ENCODE measurements around the gene MSMP.

Gene MSMP

DNA sequence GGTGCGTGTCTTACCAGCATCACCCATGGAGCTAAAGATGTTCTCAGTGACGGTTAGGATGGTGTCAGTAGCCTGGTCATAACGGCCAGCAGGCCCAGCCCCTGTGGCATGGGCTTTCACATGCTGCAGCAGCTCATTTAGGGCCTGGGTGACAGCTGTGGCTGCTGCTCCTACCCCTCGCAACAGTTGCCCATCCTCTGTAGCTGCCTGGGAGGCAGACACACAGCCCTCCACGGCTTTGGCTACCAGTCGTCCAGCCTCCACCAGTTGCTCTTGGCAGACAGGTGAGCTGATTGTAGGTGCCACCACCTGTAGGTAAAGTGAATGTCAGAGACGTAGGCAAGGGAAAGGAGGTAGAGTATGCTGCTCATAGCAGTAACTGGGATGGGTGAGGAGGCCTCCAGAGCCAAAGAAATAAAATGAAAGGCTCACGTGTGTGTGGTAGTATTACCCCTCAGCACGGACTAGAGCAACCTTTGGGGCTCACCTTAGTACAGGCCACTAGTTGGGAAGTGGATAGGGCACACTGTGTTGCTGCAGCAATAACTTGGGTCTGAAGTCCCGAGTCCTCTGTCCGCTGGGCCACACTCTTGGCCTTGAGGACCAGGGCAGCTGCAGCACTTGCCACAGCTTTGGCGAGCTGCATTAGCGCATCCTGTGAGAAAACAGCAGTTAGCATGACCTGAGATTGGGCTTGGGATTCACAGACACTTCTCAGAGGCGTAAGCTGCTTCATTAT, 36.8 kb downstream of the MSMP start:
- no peak overlapping the region for H3K4me3 ChIP-seq (replicated peaks in 1 of 2; ENCODE audit: low read depth in 2 of 2, low read length in 2 of 2)
- TF ChIP-seq, protein P1, sequence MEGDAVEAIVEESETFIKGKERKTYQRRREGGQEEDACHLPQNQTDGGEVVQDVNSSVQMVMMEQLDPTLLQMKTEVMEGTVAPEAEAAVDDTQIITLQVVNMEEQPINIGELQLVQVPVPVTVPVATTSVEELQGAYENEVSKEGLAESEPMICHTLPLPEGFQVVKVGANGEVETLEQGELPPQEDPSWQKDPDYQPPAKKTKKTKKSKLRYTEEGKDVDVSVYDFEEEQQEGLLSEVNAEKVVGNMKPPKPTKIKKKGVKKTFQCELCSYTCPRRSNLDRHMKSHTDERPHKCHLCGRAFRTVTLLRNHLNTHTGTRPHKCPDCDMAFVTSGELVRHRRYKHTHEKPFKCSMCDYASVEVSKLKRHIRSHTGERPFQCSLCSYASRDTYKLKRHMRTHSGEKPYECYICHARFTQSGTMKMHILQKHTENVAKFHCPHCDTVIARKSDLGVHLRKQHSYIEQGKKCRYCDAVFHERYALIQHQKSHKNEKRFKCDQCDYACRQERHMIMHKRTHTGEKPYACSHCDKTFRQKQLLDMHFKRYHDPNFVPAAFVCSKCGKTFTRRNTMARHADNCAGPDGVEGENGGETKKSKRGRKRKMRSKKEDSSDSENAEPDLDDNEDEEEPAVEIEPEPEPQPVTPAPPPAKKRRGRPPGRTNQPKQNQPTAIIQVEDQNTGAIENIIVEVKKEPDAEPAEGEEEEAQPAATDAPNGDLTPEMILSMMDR (IDR thresholded peaks at IDR 0.05; ENCODE audit: low read depth, low read length), result no peak
- DNase-seq (ENCODE audit: low read depth in 2 of 2), result no peak

DNA sequence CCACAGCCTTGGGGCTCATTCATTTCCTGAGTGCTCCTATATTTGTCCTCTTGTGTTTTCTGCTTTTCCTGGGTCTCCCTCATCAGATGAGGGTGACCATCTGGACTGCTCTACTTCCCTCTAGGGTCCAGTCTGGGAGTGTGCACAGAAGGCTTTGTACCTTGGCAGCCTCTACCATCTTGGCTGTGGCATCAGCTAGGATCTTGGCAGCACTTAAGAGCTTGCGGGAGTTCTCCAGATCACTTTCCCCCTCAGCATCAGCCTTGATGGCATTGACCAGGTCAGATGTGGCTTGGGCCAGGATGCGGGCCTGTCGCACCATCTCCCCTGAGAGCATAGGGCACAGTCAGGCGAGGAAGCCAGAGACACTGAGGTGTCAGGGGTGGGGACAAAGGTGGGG, 37.8 kb downstream of the MSMP start:
- peak; percentile 21 to 33 for DNase-seq (ENCODE audit: low read depth in 2 of 2)
- TF ChIP-seq, protein P1 (IDR thresholded peaks at IDR 0.05; ENCODE audit: low read depth, low read length), result no peak
- H3K4me3 ChIP-seq (replicated peaks in 1 of 2; ENCODE audit: low read depth in 2 of 2, low read length in 2 of 2), result no peak overlapping the region

DNA sequence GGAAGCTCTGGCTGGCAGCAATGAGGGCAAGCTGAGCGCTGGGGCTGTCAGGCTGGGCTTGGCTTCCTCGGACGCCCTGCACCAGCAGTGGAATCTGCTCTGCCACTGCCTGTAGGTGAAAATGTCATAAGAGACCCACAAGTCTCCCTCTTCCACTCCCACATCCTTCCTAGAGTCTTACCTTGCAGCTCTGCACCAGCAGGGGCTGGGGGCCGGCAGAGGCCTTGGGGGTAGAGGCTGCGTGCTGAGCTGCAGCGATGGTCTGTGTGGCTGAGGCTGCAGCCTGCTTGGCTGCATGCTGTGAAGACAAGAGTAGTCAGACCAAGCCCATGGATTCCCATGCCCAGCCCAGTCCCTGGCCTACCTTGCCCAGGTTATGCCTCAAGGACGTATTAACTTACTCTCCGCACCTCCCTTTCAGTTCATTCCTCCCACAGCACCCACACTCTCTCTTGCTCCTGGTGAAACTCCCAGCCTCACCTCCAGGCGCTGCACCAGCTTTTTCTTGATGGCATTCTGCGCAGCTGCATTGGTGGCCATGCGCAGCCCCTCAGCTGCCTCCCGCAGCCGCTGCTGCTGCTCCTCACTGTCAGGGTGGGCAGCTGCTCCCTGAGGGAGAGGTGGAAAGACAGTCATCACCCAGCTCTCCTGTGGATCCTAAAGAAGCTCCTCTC, 39.4 kb downstream of the MSMP start:
- TF ChIP-seq, protein P1 (IDR thresholded peaks at IDR 0.05; ENCODE audit: low read depth, low read length), result no peak
- no peak for DNase-seq (ENCODE audit: low read depth in 2 of 2)
- no peak overlapping the region for H3K4me3 ChIP-seq (replicated peaks in 1 of 2; ENCODE audit: low read depth in 2 of 2, low read length in 2 of 2)

DNA sequence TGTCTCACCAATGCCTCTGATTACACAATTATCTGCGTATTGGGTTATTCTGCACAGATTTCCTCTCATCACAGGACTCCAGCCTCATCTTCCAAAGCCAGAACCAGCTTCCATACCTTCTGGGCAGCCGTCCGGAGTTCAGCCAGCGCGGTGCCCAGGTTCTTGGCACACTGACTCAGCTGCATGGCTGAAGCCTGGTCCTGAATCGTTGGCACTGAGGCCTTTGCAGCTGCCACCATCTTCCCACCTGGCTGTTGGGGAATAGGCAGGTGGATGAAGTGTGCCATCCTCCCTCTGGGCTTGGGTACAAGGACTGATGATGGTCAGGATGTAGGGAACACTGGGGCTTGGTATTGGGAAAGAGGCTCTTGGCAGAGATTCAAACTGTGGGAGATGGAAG, 40.0 kb downstream of the MSMP start:
- H3K4me3 ChIP-seq (replicated peaks in 1 of 2; ENCODE audit: low read depth in 2 of 2, low read length in 2 of 2), result no peak overlapping the region
- TF ChIP-seq, protein P1 (IDR thresholded peaks at IDR 0.05; ENCODE audit: low read depth, low read length), result no peak

DNA sequence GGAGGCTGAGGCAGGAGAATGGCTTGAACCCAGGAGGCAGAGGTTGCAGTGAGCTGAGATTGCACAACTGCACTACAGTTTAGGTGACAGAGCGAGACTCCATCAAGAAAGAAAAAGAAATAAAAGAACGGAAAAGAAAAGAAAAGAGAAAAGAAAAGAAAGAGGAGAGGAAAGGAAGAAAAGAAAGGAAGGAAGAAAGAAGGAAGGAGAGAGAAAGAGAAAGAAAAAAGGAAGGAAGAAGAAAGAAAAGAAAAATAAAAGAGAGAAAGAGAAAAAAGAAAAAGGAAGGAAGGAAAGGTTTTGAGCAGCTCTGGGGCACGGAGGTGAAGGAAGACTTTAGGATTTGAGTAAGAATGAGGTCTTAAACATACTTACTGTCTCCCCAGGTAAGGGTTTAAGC, 40.5 kb downstream of the MSMP start:
- DNase-seq (ENCODE audit: low read depth in 2 of 2), result no peak
- H3K4me3 ChIP-seq (replicated peaks in 1 of 2; ENCODE audit: low read depth in 2 of 2, low read length in 2 of 2), result no peak overlapping the region
- TF ChIP-seq, protein P1 (IDR thresholded peaks at IDR 0.05; ENCODE audit: low read depth, low read length), result no peak

More for the DNA sequence above, 40.0 kb downstream of the MSMP start:
- DNase-seq (ENCODE audit: low read depth in 2 of 2), result no peak

DNA sequence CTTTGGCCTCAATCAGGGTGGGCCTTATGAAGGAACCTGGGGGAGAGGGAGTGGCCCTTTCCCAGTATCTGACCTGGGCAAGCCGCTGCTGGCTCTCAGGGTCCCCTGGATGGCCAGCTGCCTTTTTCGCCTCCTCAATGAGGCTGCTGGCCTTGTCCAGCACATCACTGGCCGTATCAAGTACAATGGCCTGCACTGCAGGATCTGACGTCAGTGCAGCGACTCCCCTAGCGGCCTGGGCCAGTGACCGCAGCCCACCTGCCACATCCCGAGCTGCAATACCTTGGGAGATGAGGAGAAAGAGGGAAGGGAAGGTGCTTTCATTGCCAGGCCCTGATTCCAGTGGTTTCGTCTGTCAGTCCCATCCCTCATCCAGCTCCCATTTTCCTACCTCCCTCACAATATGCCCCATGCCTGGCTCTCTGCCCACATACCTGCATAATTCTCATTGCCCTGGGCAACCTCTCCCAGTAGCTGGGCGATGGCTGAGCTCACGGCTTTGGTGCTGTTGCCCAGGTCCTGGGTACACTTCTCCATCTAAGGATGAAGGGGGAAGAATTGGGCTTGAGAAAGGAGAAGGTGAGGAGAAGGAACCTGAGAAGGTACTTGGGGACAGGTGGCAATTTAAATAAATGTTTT, 41.2 kb downstream of the MSMP start:
- no peak overlapping the region for H3K4me3 ChIP-seq (replicated peaks in 1 of 2; ENCODE audit: low read depth in 2 of 2, low read length in 2 of 2)

More for the DNA sequence above, 41.2 kb downstream of the MSMP start:
- TF ChIP-seq, protein P1 (IDR thresholded peaks at IDR 0.05; ENCODE audit: low read depth, low read length), result no peak
- no peak for DNase-seq (ENCODE audit: low read depth in 2 of 2)
